RWPE1 (cell line): Measurements from ENCODE around the gene UROS.

Experiments
- CTCF ChIA-PET: fragments of 350-600 bp; sonication (Branson Sonifier 250); formaldehyde crosslinking; extraction: SDS; loops from one replicate; lab custom pipeline; 2021; lab: Yijun Ruan, JAX
- POLR2A ChIA-PET: fragments of 400-600 bp; formaldehyde crosslinking; extraction: SDS; loops from one replicate; lab custom pipeline; 2020; ENCODE audit warnings: antibody characterized with exemption; ENCODE audit not compliant: low non-redundant PET; lab: Yijun Ruan, JAX
- DNase-seq: peaks from one replicate; pipeline ENCODE4 v3.0.0; 2012; ENCODE audit warnings: low spot score
- H3K27ac ChIP-seq: fragments of 450-650 bp; 2 replicates; pipeline ENCODE4 v1.5.1; 2017
- TF ChIP-seq, protein P1 (sequence below): fragments of 450-650 bp; conservative IDR thresholded peaks from 2 replicates; pipeline ENCODE4 v1.5.1; 2017; ENCODE audit warnings: low read depth, mild to moderate bottlenecking

Gene UROS

GRCh38 chr10:125848371-125848770, 25.3 kb upstream of the UROS start:
- CTCF ChIA-PET = no interaction called here
- H3K27ac ChIP-seq = no peak overlapping the region
- DNase-seq = no peak
- POLR2A ChIA-PET = no interaction called here
- TF ChIP-seq, protein P1, sequence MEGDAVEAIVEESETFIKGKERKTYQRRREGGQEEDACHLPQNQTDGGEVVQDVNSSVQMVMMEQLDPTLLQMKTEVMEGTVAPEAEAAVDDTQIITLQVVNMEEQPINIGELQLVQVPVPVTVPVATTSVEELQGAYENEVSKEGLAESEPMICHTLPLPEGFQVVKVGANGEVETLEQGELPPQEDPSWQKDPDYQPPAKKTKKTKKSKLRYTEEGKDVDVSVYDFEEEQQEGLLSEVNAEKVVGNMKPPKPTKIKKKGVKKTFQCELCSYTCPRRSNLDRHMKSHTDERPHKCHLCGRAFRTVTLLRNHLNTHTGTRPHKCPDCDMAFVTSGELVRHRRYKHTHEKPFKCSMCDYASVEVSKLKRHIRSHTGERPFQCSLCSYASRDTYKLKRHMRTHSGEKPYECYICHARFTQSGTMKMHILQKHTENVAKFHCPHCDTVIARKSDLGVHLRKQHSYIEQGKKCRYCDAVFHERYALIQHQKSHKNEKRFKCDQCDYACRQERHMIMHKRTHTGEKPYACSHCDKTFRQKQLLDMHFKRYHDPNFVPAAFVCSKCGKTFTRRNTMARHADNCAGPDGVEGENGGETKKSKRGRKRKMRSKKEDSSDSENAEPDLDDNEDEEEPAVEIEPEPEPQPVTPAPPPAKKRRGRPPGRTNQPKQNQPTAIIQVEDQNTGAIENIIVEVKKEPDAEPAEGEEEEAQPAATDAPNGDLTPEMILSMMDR = no peak

DNA sequence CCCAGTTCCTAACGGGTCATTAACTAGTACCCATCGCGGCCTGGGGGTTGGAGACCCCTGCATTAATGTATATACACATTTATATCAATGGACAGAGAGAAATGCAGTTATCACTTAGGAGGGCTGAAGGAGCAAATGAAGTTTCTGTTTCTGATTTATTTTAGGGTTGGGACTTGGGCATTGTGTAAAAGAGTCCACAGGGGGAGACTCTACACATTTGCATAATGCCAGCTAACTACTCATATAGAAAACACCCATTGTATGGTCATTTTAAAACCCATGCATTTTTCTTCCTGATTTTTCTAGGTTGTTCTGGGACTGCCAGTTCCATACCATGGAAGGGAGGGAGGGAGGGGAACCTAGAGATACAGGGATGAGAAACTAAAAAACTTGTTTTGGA, 23.8 kb upstream of the UROS start:
- H3K27ac ChIP-seq = no peak overlapping the region
- CTCF ChIA-PET = interaction anchor here (0.5 to 0.6 kb wide), 2 partner anchors 58 to 89 kb away, joined by 3 to 4 read pairs; no protein-coding TSS in a partner anchor
- POLR2A ChIA-PET = no interaction called here
- TF ChIP-seq, protein P1 = no peak
- no peak for DNase-seq

DNA sequence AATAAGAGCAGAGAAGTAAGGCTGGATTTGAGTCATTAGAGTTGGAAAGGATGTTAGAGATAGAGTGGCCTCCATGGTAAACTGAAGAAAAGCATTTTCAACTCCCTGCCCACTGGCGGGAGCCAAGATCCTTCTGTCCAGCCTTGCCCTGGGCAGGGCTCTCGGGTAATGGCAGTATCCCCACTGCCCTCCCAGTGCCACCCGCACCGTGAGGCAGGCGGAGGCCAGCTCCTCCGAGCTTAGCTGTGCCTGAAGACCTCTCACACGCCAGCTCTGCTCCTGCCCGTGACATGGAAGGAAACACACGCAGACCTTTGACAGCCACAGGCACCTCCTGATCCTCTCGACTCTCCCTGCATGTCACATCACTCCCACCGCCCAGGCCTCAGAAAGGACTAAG, 22.6 kb upstream of the UROS start:
- TF ChIP-seq, protein P1 = no peak
- H3K27ac ChIP-seq = no peak overlapping the region
- no peak for DNase-seq
- ChIA-PET CTCF (no interaction called here), POLR2A (no interaction called here)

DNA sequence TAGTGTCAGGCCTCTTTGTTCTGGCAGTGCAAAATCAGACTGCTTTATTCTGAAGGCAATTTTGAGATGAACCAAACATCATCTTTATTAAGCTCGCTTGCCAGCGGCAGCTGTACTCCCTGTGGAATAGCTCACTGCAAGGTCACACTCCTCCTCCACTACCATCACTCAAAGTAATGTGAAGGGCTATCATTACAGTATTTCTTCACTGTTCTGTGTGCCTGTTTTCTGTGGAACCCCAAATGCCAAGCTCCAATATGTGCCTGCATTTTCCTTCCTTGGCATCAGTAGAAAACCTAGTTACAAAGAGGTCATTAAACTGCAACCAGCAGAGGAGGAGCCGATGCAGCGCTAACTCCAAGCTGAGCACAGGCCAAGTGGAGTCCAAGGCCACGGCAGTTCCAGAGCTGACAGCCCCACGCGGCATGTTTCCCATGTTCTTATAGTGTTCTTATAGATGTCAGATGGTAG, 21.7 kb upstream of the UROS start:
- TF ChIP-seq, protein P1 = no peak
- no peak for DNase-seq
- H3K27ac ChIP-seq = no peak overlapping the region
- ChIA-PET CTCF (interaction anchor here (0.6 kb wide), 1 partner anchor 10 kb away, joined by 3 read pairs; no protein-coding TSS in a partner anchor), POLR2A (interaction anchor here (0.7 kb wide), 1 partner anchor 33 kb away, joined by 3 read pairs; no protein-coding TSS in a partner anchor)

DNA sequence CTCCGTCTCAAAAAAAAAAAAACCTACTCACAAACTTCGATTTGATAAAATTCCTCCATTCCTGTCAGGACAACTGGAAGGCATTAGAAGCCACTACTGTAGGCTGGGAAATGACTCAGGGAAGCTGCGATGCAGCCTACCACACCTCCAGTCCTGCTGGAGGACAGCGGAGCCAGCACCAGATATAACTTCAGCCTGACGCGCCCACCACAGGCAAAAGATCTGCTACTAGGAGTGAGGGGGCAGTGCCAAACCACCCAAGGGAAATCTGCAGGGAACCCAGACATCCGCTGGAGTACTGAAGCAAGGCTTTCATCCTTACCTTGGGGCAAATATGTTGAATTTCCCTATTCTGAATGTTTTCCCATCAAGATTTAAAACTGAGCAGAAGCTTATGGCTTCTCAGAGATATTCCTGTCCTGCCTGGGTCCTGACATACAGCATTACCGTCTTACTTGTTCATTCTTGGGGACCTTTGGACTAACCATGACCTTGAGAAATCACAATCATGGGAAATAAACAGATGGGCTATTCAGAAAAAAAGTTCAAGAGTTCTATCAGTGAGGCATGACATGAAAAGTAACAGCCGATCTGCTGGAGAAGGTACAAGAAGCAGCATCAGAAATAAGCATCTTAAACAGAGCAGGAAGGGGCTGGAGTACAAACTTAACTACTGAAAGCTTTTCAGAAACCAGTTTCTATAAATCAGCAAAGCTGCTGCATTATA, 20.7 kb upstream of the UROS start:
- H3K27ac ChIP-seq = no peak overlapping the region
- TF ChIP-seq, protein P1 = no peak
- CTCF ChIA-PET = interaction anchor here (0.6 kb wide), 1 partner anchor 15 kb away, joined by 3 read pairs; no protein-coding TSS in a partner anchor
- no peak for DNase-seq
- POLR2A ChIA-PET = no interaction called here

DNA sequence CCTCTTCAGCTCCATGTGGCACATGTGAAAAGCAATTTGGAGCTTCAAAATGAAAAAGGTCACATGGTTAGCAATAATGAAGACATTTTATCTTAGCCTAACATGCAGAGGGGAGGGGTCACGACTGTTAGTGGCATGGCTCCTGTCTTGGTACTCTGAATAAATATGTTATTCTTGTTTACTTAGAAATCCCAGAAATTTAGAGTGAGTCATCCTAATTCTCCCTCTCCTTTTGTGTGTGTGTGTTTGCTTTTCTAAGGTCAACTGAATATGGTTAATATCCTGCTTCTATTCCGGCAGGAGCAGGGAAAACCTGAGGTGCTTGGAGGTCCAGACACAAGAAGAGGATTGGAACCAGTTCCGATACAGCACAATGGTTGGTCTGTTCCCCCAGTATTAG, 17.9 kb upstream of the UROS start:
- ChIA-PET POLR2A (no interaction called here), CTCF (no interaction called here)
- TF ChIP-seq, protein P1 = no peak
- H3K27ac ChIP-seq = no peak overlapping the region
- DNase-seq = no peak
